Panc1 (cell line): ENCODE measurements around the gene DAND5. TPM values are rescaled to one million over a fixed set of nuclear protein-coding genes. Genes with fewer than 3 reads are reported as not detected.
A peak's percentile ranks its signal among the peaks of the same experiment; 100 is the strongest.

Experiments
- ATAC-seq: fragments of 200-7000 bp; cut with Tn5 transposase; 2 replicates; pipeline ENCODE4 v1.9.1; 2020; ENCODE audit warnings: mild to moderate bottlenecking, moderate library complexity
- BruUV-seq: library from RNA; stranded (reverse); fragments of 400-500 nt; replicated peaks from 2 replicates; lab custom pipeline; 2021; lab: Mats Ljungman, UMichigan
- CTCF ChIA-PET: fragments of 300-600 bp; sonication (Branson Sonifier 250); formaldehyde crosslinking; loops from one replicate; lab custom pipeline; 2022; ENCODE audit warnings: antibody characterized with exemption; lab: Charles Lee
- POLR2A ChIA-PET: fragments of 300-600 bp; sonication (Branson Sonifier 250); formaldehyde crosslinking; loops from one replicate; lab custom pipeline; 2022; ENCODE audit warnings: antibody characterized with exemption; lab: Charles Lee
- DNase-seq: peaks from one replicate; pipeline ENCODE4 v3.0.0-alpha.2; 2010; ENCODE audit warnings: low read depth, low spot score
- H3K27ac ChIP-seq: 2 replicates; pipeline ENCODE4 v1.5.1; 2011; ENCODE audit warnings: mild to moderate bottlenecking, low read length, inconsistent platforms
- H3K27me3 ChIP-seq: fragments of 200-500 bp; sonication (Bioruptor generic); 2 replicates; pipeline ENCODE4 v1.6.0; 2014; ENCODE audit warnings: low read length, inconsistent platforms; ENCODE audit not compliant: control insufficient read depth, insufficient read depth
- H3K36me3 ChIP-seq: fragments of 200-500 bp; sonication (Bioruptor generic); 2 replicates; pipeline ENCODE4 v1.5.1; 2014; ENCODE audit warnings: inconsistent platforms, mild to moderate bottlenecking, low read length, moderate library complexity; ENCODE audit not compliant: control insufficient read depth, insufficient read depth
- H3K4me1 ChIP-seq: 2 replicates; pipeline ENCODE4 v1.5.1; 2011; ENCODE audit warnings: inconsistent platforms, mild to moderate bottlenecking, low read length, moderate library complexity; ENCODE audit not compliant: control insufficient read depth, insufficient read depth
- H3K4me3 ChIP-seq, 2 experiments: 2 replicates each; pipeline ENCODE4 v1.5.1; 2011 to 2012; ENCODE audit warnings: low read depth in 2 of 2, low read length in 2 of 2, mild to moderate bottlenecking in 2 of 2, inconsistent platforms in 1 of 2, moderate library complexity in 1 of 2
- H3K9me3 ChIP-seq: fragments of 200-500 bp; sonication (Bioruptor generic); 2 replicates; pipeline ENCODE4 v1.5.1; 2014; ENCODE audit warnings: low read depth, mild to moderate bottlenecking, inconsistent platforms, low read length, moderate library complexity; ENCODE audit not compliant: control insufficient read depth, insufficient read depth
- CTCF ChIP-seq: fragments of 450-650 bp; IDR thresholded peaks from 2 replicates; pipeline ENCODE4 v1.5.1; 2017; ENCODE audit warnings: mild to moderate bottlenecking
- POLR2AphosphoS5 ChIP-seq: IDR thresholded peaks from 2 replicates; pipeline ENCODE4 v1.6.1; 2012; ENCODE audit warnings: mild to moderate bottlenecking, low read depth, low read length, moderate library complexity
- REST ChIP-seq, 2 experiments: IDR thresholded peaks; 2 replicates each; pipeline ENCODE4 v1.6.1; 2011 to 2012; ENCODE audit warnings: low read depth in 2 of 2, control low read depth in 1 of 2, low read length in 1 of 2, mild to moderate bottlenecking in 1 of 2, moderate library complexity in 1 of 2; ENCODE audit not compliant: insufficient read depth in 1 of 2
- SIN3A ChIP-seq: IDR thresholded peaks from 2 replicates; pipeline ENCODE4 v1.6.1; 2012; ENCODE audit warnings: low read depth, mild to moderate bottlenecking, low read length, moderate library complexity, borderline replicate concordance; ENCODE audit not compliant: insufficient read depth
- TCF7L2 ChIP-seq: IDR thresholded peaks from 2 replicates; pipeline ENCODE4 v1.6.1; 2011; ENCODE audit warnings: mild to moderate bottlenecking, low read depth, low read length, inconsistent platforms
- in situ Hi-C: cut with HindIII; loops from 2 replicates; pipeline ENCODE4 v1.10.0; 2016; ENCODE audit warnings: low sequenced_read_pairs, low pct_unique_long_range_greater_than_20kb
- intact Hi-C: fragments of 100-400 bp; cut with micrococcal nuclease; formaldehyde crosslinking; loops from one replicate; pipeline ENCODE4 v1.10.0; 2022; ENCODE audit not compliant: unreplicated experiment
- total RNA-seq: library from RNA; stranded (reverse); gene quantifications from one replicate; pipeline ENCODE4 v1.2.1, GENCODE V29; 2021; ENCODE audit not compliant: unreplicated experiment

The DAND5 gene
- total RNA-seq, 1 experiment from 2014 or later: 0.54 TPM

- Histone ChIP-seq H3K27me3 (no peaks in the 10 kb centered on the region), H3K36me3 (peaks cover 20% of the 10 kb centered on the region), H3K4me1 (peaks cover 20% of the 10 kb centered on the region), H3K27ac (peak within 1 kb of the TSS; percentile 93), H3K4me3 (peak within 1 kb of the TSS; percentile 96 to 97), H3K9me3 (no peaks in the 10 kb centered on the region)
- peak; percentile 95 for ATAC-seq
- intact Hi-C loops (no loop called here), in situ Hi-C loops (no loop called here)
- ChIA-PET CTCF (interaction anchor here (0.5 to 0.6 kb wide), 2 partner anchors 16 to 139 kb away, joined by 3 read pairs; no protein-coding TSS in a partner anchor), POLR2A (no interaction called here)
- peak; percentile 42; the same call in 1 of the 2 replicates for TF ChIP-seq TCF7L2
- TF ChIP-seq REST (IDR thresholded peaks at IDR 0.05; ENCODE audit: insufficient read depth in 1 of 2, low read depth in 2 of 2, low read length in 1 of 2): no peak
- TF ChIP-seq POLR2AphosphoS5: peak; percentile 94
- TF ChIP-seq CTCF: no peak
- peak; percentile 85 for TF ChIP-seq SIN3A
- BruUV-seq: no TSS peak
- peak; percentile 91 for DNase-seq
These were observed 31.2 kb upstream of the DAND5 start, which contains the start of gene CALR for GRCh38 chr19:12937927-12938778. CALR (plus strand) TSS chr19:12938609; CDS start chr19:12938680, 71 bp downstream.

GRCh38 chr19:12938779-12939601, 30.4 kb upstream of the DAND5 start:
- H3K36me3 ChIP-seq: peaks cover 18% of the 10 kb centered on the region
- in situ Hi-C loops: no loop called here
- no peak for DNase-seq

More at GRCh38 chr19:12938779-12939601, 30.4 kb upstream of the DAND5 start:
- no TSS peak for BruUV-seq
- ATAC-seq: peak; percentile 17; the same call in 1 of the 2 replicates
- no peaks in the 10 kb centered on the region for H3K9me3 ChIP-seq
- no peaks in the 10 kb centered on the region for H3K27me3 ChIP-seq
- POLR2A ChIA-PET: interaction anchor here (0.6 kb wide), 2 partner anchors 15 to 889 kb away, joined by 3 read pairs; no protein-coding TSS in a partner anchor
- peak overlapping the region; percentile 93 for H3K27ac ChIP-seq
- peaks cover 24% of the 10 kb centered on the region for H3K4me1 ChIP-seq
- H3K4me3 ChIP-seq: peak overlapping the region; percentile 96 to 97
- CTCF ChIA-PET: no interaction called here
- intact Hi-C loops: no loop called here
- TF ChIP-seq REST (IDR thresholded peaks at IDR 0.05; ENCODE audit: insufficient read depth in 1 of 2, low read depth in 2 of 2, low read length in 1 of 2) (0 out of 4 replicates have a peak, but pooled peaks of 1 of the 2 experiments have one; percentile 2), CTCF (no peak)
